Lower leg skin (tissue), 3 donors: ENCODE results near the gene SCPEP1.

Experiments
- CTCF ChIP-seq, 3 donors: fragments of 450-650 bp; IDR thresholded peaks; one replicate each; pipeline ENCODE4 v1.5.1; 2016; ENCODE audit warnings: antibody characterized with exemption in 3 of 3, mild to moderate bottlenecking in 3 of 3, moderate library complexity in 2 of 3
- POLR2A ChIP-seq, 2 donors: fragments of 450-650 bp; IDR thresholded peaks; one replicate each; pipeline ENCODE4 v1.6.1; 2016 to 2017; ENCODE audit warnings: antibody characterized with exemption in 2 of 2, mild to moderate bottlenecking in 1 of 2, moderate library complexity in 1 of 2

- TF ChIP-seq CTCF (IDR thresholded peaks at IDR 0.05) (no peak), POLR2A (IDR thresholded peaks at IDR 0.05) (no peak)
Measured at GRCh38 chr17:56947741-56948140, 30.2 kb upstream of the SCPEP1 start.
